Activated CD4-positive, alpha-beta T cell treated with anti-CD3 and anti-CD28 coated beads for 48 hours (primary cell): ENCODE measurements around the gene SSBP3.
"Not testable (repeated sequence)": the region's sequence is repeated elsewhere in the genome, so short reads cannot be mapped to it uniquely, and the experiment has no call there.

Experiments used
- DNase-seq: peaks from one replicate; pipeline ENCODE4 v3.0.0-alpha.2; 2020

Gene SSBP3

DNA sequence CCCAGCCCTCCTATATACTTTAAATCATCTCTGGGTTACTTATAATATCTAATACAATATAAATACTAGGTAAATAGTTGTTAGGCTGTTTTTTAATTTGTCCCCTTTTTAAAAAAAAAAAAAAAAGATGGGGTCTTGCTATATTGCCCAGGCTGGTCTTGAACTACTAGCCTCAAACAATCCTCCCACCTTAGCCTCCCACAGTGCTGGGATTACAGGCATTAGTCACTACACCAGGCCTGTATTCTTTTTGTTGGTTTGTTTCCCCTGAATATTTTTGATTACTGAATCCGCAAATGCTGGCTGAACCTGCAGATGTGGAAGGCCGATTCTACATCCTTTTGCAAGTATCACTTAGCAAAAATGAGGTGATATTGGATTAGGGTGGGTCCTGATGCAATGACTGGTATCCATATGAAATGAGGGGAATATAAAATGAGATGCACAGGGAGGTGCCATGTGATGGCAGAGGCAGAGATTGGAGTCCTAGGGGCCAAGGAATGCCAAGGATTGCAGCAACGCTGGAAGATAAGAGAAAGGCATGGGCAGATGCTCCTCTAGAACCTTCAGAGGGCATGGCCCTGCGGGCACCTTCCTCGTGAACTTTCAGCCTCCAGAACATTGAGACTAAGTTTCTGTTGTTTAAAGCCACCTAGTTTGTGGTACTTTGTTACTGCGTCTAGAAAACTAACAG is 58.8 kb downstream of the SSBP3 start:
- DNase-seq: no peak

DNA sequence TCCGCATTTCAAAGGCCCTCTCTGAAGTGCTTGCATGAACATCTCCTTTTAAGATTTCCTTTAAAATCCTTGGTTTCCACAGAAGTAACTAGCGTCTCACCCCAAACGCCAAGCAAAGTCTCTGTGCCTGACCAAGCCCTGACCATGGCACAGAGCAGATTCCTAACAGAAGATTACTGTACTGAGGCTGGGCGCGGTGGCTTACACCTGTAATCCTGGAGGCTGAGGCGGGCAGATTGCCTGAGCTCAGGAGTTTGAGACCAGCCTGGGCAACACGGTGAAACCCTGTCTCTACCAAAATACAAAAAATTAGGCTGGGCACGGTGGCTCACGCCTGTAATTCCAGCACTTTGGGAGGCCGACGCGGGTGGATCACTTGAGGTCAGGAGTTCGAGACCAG is 60.6 kb downstream of the SSBP3 start:
- not testable (repeated sequence) for DNase-seq

DNA sequence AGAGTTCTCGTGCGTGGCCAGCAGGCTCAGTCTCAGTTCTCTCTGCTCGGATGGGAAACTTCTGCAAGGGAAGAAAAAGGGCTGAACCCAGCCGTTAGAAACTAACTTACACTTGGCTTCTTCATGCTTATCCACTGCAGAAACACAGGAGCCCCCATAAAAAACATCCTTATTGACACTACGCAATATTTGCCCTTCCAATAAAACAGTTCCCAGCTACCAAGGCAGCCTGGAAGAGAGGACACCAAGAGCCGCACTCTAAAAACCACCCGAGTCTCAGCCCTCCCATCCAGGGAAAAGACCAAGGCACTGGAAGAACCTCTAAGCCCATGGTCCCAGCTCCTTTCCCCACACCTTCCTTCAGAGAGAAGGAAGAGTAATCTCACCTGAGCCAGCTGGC is 61.1 kb downstream of the SSBP3 start:
- DNase-seq: no peak

DNA sequence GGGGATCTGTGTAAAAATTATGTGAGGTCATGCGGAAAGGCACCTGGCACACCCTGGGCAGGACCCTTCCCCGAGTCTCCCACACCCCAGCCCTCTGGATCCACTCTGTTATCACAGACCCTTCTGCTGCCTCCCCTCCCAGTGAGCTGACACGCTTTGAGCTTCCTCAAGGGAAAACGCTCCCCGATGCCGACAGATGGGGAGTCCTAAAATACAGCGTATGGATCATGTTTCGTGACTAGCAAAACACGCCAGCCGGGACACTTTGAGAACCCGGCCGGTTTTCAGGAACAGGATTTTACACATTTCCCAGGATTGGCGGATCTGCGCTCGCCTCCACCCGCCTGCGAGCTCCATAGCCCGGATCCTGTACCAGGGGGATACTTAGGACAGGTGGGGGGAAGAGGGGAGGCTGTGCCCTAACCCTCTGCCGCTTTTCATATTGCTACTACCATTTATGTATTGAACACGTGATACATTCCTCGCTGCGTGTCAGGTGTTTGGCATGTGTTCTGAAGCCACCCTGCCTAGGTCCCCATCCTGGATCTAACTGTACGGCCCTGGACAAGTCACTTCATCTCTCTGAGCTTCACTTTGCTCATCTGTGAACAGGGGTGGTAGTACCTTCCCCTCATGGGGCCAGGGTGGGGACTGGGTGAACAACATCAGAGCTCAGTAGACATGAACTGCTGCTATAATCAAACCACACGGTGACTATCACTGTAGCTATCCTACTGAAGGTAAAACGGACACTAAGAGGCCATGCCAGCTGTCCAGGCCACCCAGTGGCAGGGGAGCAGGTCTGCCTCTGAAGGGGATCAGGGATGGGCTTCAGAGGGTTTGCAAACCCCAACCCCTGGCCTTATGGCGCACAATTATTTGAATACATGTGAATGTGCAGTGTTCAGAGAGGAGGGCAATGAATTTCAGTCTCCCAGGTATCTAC is 63.2 kb downstream of the SSBP3 start:
- no peak for DNase-seq

DNA sequence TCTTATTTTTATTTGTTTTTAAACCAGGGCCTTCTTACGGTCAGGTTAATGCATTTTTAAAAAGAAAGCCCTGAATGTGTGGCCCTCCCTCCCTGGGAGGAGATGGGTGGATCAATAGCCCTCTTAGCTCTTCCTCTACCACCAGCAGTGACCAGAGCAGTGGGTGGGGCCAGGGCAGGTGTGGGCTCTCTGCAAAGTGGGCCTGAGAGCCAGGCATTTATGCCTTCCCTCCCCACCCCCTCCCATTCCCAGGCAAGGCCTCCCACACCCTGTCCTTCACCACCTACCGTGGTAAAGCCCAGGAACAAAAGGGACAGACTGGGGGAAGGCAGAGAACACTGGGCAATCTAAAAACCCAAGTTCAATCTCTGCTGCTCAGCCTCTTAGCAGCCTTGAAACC is 63.9 kb downstream of the SSBP3 start:
- DNase-seq: no peak

DNA sequence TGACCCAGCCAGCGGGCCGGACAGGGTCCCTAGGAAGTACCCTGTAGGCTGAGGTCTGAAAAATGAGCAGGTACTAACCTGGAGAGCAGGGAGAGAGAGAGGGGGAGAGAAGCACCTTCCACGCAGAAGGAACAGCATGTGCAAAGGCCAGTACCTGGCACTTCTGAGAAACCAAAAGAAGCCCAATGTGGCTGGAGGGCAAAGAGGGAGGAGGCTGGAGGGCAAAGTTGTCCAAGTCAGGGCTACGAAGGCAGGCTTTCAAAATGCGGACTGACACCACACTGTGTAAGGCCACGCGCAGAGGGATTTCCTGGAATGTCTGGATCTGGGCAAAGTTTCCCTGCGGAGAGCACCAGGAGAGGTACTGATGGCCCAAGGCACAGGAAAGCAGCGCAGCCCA is 64.4 kb downstream of the SSBP3 start:
- no peak for DNase-seq

DNA sequence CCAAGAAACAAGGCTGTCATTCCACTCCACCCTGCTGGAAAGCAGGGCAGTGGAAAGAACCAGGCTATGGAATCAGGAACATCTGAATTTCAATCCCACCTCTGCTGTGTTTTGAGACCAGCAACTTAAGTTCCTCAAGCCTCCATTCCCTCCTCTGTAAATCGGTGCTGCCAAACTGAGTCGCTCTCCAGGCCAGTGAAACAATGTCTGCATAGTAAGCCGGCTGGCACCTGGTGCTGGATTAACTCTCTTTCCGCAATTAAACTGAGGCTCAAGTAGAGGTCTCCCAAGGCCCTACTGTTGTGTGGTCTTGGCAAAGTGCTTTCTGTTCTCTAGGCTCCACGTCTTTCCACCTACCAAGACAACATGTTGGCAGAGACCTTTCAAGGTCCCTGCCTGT is 65.3 kb downstream of the SSBP3 start:
- DNase-seq: no peak

DNA sequence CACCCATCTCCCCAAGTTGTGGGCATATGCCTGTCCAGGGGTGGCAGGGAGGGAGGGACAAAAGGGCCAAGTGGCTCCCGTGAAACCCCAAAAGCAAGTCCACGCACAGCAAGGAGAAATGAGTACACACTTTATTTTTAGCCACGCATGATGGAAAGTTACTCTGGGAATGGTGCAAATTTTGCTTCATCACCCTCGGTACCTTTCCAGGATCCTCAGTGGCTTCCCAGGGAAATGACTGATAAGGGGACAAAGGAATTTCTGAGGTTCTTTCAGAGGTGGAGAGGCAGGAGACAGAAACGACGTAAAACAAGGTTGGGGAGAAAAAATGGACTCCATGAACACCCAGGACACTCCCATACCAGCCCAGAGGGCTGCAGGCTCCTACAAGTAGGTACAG is 65.8 kb downstream of the SSBP3 start:
- no peak for DNase-seq

DNA sequence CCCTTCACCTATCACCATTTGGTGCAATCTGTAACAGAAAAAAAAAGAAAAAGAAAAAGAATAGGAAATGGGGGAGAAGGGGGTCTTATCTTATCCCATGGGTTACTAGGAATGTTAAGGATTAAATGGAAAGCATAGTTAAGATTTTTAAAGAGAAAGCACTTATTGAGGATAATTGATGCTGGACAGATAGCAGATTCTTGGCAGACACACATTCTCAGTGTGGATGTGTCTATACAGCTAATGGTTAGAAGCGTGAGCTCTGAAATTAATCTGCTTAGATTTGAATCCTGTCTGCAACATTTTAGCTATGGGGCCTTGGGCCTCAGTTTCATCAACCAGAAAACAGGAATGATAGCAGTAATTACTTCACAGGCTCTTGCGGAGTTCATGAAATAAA is 67.1 kb downstream of the SSBP3 start:
- no peak for DNase-seq

DNA sequence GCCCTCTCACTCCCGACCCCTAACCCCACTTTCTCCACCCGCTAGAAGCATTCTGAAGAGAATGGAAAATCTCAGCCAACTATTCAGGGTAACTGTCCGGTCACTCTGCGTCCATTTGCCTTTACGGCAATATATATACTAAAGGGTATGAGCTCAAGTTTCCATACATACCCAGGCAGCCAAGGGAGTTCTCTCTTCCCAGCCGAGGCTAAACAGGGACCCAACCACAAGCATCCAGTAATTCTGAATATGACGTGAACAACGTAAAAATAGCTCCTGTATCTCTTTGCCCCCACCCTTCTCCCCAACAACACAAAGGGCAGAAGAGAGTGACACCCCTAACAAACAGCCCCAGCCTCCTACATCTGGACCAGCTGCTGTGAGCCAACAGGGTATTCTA is 67.7 kb downstream of the SSBP3 start:
- no peak for DNase-seq

DNA sequence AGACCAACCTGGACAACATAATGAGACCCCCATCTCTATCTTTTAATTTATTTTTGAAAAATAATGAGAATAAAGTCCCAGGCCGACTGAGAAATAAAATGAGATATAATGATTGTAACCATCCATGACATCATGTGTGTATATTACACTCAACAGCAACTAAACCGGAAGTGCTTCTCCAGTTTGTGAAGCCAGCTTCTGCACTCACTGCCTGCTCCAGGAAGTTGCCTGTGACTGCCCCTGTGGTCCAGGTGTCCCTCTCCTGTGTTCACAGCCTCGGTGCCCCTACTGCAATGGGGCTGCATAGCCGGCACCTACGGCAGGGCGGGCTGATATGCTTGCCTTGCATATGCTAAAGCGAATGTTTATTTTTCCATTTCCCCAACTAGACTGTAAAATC is 68.3 kb downstream of the SSBP3 start:
- DNase-seq: no peak

DNA sequence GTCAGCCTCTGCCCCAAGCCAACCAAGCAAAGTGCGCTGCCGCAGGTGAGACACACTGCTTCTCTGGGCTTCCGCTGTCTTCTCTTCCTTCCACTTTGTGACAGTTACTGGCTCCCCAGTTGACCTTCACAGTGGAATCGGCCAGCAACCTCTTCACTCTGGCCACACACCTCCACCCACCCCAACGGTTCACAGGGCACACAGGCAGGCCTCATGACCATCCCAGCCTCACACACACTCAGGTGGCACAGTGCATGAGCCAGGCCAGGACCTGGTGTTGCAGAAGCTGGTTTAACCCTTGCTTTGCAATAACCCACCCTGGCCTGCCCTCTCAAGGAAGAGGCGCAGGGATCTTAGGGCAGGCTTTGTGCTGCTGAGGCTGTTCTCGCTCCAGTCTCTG is 69.2 kb downstream of the SSBP3 start:
- DNase-seq: no peak

DNA sequence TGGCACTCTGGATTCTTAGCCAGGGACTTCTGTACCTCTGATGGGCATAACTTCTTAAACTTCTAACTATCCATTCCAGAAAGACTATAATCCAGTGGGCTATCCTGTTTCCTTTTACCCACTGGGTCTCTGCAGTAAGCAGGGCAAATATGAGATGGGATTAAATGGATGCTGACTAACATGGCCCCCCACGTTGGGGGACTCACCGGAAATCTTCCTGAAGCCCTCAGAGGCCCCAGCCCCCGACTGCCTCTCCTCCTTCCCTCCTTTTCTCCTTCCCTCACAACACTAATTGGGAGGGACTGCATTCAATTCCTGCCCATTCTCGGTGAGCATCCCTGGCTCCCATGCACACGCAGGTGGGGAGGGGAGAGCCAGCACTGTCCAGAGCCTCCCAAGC is 70.1 kb downstream of the SSBP3 start:
- no peak for DNase-seq

DNA sequence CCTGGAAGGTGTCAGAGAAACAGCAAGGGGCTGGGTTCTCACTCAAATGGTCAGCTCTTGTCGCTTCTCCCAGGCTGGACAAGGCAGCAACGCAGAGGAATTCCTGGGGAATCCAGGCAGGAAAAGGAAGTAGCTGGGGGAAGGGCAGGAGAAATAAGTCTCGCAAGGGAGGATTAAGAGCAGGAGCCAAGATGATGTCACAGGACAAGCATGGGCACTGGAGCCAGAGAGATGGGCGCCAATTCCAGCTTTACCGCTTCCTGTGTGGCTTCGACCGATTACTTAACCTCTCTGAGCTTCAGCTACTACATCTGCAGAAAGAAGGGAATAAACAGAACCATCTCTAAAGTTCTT is 70.5 kb downstream of the SSBP3 start:
- DNase-seq: no peak

DNA sequence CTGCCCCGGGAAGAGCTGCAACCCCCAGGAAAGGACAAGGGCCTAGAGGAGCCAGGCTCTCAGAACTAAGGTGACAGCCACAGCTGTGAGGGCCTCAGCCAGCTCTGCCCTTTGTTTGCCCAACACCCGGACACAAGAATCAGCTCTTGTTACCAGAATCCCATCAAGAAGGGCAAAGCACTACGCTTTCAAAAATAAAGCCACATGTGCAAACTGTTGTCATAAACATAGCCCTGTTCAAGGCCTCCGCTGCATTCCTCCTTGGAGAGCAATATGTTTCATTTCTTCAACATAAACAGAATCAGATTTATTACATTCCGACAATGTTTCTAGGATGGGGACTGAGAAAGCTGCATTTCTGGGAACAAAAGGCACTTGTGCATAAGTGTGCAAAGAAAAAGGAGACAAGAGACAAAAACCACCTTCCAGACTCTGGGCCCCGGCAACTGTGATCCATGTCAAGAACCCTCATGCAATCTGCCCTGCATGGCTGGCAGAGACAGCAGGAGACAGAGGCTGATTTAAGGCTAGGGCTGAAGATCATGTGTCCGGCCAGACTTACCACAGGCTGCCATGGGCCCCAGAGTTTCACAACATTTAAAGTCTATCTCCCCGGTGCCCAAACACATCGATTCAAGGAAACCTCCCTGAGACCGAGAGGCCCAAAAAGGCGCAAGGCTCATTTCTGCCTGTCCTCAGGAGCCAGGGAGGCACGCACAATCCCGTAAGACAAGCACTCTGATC is 71.0 kb downstream of the SSBP3 start:
- no peak for DNase-seq

DNA sequence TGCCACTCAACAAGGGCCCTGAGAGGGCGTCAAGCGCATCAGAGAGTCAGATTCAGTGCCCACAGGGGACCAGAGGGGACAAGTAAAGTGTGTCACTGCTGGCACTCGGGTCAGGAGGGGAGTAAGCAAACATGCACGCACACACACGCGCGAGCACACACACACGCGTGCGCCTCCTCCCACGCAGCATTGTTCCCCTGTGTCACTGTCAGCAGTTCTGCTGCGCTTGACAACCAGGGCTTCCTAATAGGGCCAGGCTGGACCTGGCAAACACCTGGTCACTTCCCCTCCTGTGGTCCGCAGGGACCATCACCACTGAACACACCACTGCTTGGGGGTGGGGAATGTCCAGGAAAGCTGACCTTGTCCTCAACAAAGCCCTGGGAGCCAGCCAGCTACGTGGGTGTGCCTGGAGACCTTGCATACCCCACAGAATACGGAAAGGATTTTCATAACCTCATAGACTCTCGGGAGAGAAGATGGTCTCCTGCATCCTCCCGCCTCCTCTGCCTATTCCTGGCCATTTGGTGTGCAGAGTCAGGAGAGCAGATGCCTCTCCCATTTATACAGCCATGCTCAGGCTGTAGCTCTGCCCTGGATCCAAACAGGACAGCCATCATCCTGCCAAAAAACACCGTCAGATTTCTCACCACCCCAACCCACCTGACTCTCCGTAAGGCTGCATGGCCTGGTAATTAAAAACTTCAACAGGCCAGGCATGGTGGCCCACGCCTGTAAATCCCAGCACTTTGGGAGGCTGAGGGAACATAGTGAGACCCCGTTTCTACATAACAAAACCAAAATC is 73.2 kb downstream of the SSBP3 start:
- no peak for DNase-seq

DNA sequence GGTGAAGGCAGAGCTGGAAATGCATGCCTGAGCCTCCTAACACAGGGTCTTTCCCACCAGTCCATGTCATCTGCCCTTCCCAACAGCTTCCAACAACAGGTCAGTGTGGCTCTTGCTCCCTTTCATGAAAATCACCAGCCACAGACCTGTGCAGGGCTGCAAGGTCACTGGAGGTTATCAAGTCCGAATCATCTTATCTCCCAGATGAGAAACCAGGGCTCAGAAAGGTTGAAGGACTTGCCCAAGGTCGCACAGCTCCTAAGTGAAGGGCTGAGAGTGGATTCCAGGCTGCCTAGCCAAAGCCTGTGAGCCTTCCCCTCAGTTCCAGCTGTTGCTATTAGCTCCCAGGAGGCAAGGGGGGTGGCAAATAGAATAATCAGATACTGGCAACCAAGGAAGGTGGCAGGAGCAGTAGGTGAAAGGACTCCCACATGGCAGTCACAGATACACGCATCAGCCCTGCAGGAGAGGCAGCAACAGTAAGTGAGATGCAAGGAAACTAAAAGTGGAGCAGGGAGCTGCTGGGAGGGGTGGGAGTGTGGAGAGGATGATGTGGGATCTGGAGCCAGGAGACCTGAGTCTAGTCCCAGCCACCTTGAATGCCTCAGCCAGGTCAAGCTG is 74.2 kb downstream of the SSBP3 start:
- DNase-seq: no peak

DNA sequence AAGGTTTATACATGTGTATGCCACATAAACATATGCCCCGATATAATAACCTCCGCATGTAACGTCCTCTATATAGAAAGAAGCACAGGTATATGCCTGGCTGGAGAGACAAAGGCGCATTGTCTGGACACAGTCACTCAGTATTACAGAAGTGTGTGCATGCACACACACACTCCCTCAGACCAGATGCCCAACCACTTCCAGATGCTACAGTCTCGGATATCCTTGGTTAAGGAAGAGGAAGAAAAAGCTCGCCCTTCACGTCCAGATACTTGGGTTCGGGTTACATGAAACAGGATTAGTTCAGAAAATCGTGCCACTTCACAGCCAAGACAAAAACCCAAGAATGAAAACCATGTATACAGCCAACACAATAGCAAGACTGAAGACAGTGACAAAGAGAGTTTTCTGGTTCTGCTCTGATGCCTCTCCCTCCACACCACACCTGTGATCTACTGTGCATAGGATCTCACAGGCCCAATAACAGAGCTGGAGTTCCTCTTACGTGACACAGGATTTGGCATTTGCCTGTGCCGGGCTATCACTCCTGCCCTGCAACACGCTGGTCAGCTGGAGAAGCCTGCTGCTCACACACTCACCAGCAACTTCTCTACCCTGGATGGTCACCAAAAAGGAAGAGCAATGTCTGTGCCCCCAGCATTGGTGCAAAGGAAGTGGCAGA is 75.0 kb downstream of the SSBP3 start:
- DNase-seq: no peak

DNA sequence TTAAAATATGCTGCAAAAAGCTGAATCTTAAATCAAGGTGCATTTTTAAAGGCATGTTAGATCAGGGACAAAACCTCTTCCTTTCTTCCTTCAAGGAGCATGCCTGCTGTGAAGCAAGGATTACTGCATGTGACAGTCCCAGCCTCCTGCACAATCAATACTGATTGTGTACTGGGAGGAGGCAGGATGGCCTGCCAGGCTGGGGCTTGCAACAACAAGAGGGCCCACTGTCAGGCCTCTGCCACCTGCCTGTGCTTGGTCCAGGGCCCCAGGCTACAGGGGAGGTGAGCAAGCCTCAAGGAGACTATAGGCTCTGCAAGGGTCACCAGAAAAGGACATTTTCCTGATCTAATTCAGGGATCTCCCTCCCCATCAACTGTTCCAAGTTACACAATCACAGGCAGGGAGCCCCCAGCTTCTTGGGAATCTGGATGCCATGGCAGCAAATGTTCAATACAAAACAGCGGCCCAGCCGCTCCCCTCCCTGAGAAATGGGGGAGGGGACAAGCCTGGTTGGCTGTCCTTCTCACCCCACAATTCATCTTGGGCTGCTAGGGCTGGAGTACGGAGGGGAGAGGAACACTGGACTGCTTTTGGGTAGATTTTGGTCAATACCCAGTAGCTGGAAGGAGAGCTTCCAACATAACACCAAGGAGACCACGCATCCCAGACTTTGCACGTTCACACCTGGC is 76.7 kb downstream of the SSBP3 start:
- no peak for DNase-seq

DNA sequence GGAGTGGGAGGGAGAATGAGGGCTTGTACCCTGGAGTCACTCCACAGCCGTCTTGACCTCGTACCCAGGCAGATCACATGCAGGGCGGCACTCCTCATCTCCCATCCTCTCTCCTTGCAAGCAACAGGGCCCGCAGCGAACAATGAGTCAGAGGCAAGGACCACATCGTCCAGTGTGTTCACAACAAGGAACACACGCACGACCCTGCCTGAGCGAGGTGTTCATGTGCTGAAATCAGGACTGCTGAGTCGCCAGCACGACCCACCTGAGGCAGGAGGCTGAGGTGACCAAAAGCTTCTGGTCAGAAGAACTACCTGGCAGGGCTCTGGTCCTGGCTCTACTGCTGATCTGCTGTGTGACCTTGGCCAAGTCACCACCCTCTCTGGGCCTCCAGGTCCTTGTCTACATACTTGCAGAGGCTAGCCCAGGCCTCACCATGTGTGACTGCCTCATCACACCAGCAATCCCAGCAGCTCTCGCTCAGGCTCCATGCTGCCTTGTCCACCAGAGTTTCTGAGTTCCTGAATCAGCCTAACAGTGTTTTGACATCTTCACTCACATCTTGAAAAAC is 78.0 kb downstream of the SSBP3 start:
- DNase-seq: no peak
